Breast epithelium (tissue), 3 donors: Measurements from ENCODE around the gene ITGAE.

Experiments
- CTCF ChIP-seq, 3 donors: fragments of 450-650 bp; IDR thresholded peaks; one replicate each; pipeline ENCODE4 v1.5.1; 2016 to 2017; ENCODE audit warnings: antibody characterized with exemption in 3 of 3, mild to moderate bottlenecking in 3 of 3, moderate library complexity in 3 of 3
- POLR2A ChIP-seq: fragments of 450-650 bp; IDR thresholded peaks from one replicate; pipeline ENCODE4 v1.6.1; 2016; ENCODE audit warnings: antibody characterized with exemption, mild to moderate bottlenecking, moderate library complexity

DNA sequence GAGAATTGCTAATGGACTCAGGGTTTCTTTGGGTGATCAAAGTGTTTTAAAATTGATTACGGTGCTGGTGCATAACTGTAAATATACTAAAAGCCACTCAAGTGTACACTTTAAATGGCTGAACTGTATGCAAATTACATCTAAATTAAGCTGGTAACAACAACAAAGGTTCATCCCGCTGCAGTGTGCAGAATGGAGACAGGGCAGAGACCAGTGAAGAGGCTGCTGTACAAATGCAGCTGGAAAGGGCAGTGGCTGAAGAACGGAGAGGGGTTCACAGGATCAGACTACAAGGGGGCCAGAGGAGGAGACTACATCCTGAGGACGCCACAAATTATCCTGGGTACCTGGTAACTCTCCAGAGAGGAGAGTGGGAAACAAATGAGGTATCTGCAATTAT is 9.0 kb upstream of the ITGAE start:
- no peak for TF ChIP-seq CTCF (IDR thresholded peaks at IDR 0.05)
- TF ChIP-seq POLR2A, result no peak
